ENCODE measurements around the gene ZMIZ1.

DNA sequence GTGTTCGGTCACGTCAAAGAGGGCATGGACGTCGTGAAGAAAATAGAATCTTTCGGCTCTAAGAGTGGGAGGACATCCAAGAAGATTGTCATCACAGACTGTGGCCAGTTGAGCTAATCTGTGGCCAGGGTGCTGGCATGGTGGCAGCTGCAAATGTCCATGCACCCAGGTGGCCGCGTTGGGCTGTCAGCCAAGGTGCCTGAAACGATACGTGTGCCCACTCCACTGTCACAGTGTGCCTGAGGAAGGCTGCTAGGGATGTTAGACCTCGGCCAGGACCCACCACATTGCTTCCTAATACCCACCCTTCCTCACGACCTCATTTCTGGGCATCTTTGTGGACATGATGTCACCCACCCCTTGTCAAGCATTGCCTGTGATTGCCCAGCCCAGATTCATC lies 285.0 kb downstream of the ZMIZ1 start:
- TF ChIP-seq, protein P1, sequence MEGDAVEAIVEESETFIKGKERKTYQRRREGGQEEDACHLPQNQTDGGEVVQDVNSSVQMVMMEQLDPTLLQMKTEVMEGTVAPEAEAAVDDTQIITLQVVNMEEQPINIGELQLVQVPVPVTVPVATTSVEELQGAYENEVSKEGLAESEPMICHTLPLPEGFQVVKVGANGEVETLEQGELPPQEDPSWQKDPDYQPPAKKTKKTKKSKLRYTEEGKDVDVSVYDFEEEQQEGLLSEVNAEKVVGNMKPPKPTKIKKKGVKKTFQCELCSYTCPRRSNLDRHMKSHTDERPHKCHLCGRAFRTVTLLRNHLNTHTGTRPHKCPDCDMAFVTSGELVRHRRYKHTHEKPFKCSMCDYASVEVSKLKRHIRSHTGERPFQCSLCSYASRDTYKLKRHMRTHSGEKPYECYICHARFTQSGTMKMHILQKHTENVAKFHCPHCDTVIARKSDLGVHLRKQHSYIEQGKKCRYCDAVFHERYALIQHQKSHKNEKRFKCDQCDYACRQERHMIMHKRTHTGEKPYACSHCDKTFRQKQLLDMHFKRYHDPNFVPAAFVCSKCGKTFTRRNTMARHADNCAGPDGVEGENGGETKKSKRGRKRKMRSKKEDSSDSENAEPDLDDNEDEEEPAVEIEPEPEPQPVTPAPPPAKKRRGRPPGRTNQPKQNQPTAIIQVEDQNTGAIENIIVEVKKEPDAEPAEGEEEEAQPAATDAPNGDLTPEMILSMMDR (IDR thresholded peaks at IDR 0.05): no peak
- no peak for TF ChIP-seq ZFX (IDR thresholded peaks at IDR 0.05; ENCODE audit: borderline replicate concordance)
